ENCODE results near the gene ATP8A2.
"Not testable (repeated sequence)": the region's sequence is repeated elsewhere in the genome, so short reads cannot be mapped to it uniquely, and the experiment has no call there.

ATP8A2 gene

DNA sequence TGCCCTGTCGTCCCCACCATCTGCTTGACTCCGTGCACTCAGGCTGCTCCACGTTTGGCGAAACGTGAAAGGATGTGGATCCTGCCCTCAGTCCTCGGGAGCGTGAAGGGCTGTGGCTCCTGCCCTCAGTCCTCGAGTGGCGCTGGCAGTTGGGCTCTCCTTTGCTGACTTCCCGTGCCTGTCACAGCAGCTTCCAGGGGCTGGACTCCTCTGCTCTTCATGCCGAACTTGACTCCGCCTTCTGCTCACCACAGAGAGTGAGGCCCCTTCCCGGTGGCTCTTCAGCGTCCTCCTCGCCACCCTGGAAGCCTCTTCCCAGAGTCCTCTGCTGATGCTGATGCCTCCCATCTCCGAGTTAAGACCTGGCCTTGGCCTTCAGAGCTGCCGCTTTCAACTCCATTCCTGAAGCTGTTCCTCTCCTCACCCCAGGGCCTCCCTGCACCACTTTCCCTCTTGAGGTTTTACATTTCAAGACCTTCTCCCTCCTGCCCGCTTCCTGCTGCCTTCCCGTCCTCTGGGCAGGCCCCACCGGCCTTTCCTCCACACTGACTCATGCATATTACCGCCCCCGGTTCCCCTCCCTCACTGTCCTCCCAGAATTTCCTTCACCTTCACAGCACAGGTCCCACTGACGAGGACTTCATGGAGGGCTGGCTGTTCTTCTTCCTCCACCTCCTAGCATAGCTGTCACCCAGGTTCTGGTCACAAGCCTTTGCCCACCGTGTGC is 568.4 kb downstream of the ATP8A2 start:
- DNase-seq, result no peak

DNA sequence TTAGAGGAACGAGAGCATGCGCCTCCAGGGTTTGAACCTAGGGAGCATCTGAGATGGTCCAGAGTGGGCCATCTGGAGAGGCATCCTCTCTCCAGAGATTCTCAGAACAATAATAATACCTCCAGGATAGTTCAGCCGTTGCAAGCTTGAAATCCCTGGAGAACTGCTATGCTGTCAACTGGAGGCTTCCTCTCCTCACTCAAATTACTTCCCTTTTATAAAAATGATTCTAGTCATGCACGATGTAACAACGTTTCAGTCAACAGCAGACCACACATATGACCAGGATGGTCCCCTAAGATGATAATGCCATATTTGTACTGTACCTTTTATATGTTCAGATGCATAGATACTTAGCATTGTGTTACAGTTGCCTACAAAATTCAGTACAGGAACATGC is 571.3 kb downstream of the ATP8A2 start:
- DNase-seq, result no peak

DNA sequence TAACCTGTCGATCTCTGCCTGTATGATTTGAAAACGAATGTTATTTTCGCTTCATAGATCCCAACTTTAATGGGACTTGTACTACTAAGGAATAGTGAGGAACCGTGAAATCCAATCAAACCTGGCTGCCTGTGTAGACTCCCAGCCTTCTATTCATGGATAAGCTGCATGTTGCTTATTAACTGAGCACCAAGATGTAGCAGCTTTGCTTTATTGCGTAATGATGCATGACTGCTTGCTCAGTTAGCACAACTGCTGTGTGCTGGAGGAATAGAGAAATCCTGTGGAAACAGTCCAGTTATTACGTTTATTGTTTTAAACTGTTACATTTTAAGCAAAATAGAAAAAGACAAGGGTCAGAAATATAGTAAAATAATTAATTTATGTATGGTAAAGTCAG is 571.9 kb downstream of the ATP8A2 start:
- DNase-seq, result no peak

GRCh38 chr13:25945596-25945995 is 573.8 kb downstream of the ATP8A2 start:
- DNase-seq, result no peak

DNA sequence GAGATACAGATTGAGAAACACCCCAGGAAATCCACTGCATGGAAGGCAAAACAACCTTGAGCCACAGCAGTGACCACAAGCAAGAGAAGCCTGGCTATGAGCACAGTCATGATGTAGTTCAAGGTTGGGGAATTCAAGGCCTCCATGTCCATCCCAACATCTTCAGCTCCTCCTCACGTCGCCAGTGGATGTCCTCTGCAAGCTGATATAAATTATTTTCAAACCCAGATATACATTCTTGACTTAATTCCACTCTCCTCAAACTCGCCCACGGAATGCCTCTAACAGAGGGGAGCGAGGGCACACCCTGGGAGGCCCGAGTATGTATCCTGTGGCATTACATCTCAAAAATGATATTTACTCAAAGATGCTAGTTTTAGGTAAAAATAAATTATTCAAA is 574.5 kb downstream of the ATP8A2 start:
- DNase-seq, result no peak

DNA sequence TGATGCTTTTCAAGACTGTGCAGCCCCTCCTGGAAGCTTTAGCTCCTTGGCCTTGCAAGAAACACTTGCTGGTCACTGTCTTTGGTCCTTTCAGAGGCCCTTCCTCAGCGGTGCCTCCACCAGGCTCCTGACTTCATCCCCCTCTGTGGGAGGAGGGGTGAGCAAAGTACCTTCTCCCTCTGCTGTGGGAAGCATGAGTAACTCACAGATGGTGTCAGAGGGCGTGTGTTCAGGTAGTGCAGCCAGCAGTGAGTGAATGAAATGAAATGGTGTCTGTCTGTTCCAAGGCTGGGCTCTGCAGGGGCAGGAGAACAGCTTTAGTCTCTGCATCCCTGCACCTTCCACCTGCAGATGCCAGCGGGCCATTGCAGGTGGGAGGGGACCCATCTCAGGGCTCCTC is 577.1 kb downstream of the ATP8A2 start:
- DNase-seq, result no peak

- DNase-seq, result no peak
Measured at GRCh38 chr13:25951831-25952230, 580.1 kb downstream of the ATP8A2 start.

DNA sequence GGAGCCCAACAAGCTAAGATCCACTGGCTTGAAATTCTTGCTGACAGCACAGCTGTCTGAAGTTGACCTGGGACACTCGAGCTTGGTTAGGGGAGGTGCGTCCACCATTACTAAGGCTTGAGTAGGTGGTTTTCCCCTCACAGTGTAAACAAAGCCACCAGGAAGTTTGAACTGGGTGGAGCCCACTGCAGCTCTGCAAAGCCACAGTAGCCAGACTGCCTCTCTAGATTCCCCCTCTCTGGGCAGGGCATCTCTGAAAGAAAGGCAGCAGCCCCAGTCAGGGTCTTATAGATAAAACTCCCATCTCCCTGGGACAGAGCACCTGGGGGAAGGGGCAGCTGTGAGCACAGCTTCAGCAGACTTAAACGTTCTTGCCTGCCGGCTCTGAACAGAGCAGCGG is 582.3 kb downstream of the ATP8A2 start:
- not testable (repeated sequence) for DNase-seq

- not testable (repeated sequence) for DNase-seq
Measured at GRCh38 chr13:25954943-25955342, 583.2 kb downstream of the ATP8A2 start.

DNA sequence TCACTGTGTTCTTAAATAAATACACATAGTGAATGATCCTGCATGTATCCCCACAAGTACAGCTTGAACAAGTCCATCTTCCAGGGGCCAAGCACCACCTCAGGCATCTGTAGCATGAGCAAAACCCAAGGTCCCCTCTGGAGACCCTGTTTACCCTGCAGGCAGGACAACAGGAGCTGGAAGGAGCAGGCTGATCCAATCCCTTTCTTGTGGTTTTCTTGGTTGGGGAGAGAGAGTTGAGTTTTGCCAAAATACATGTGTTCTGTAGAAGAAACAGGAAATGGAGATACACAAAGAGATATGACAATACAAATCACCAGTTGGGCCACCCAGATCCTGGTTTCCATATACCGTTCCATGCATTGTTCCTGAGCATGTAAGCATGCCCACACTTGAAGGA is 587.2 kb downstream of the ATP8A2 start:
- no peak for DNase-seq

DNA sequence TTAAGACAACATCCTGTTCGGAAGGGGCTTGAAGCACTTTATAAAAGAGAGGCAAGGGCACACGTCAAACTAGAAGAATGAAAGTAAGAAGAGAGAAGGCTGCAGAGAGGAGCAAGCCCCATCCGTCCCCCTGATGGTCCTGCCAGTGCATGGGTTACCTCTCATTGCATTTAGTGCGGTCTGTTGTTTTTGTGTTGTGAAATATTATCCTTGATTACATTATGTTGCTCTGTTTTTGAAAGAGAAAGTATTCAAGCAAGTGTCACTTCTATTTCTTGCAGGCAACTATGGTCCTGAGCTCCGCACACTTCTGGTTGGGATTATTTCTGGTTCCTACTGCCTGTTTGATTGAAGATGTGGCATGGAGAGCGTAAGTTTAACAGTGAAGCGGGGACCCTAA is 589.5 kb downstream of the ATP8A2 start:
- DNase-seq, result no peak

GRCh38 chr13:25963674-25964073 is 591.9 kb downstream of the ATP8A2 start:
- DNase-seq, result no peak

DNA sequence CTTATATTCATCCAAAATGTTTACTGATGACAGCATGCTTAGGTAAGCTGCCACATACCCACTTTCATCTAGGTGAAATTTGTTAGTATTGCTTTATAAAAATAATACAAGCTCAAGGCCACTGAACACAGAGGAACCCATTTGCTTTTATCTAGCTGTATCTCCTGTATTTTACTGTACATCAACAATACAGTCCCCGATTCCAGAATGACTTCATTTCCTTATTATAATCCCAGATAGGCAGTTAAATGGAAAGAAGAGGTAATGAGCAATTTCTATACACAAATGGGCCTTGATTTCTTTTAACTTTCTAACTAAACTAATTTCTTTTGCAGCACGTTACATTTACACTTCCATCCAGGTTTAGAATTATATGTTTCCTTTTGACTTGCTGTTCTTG is 593.8 kb downstream of the ATP8A2 start:
- DNase-seq, result no peak

- DNase-seq, result no peak
Measured at GRCh38 chr13:25966086-25966485, 594.3 kb downstream of the ATP8A2 start.

- DNase-seq, result no peak
Measured at GRCh38 chr13:25967144-25967543, 595.4 kb downstream of the ATP8A2 start.

- DNase-seq, result no peak
Measured at GRCh38 chr13:25971047-25971446, 599.3 kb downstream of the ATP8A2 start.

- peak; percentile 24 for DNase-seq
Measured at GRCh38 chr13:25971459-25972145, 599.8 kb downstream of the ATP8A2 start.

DNA sequence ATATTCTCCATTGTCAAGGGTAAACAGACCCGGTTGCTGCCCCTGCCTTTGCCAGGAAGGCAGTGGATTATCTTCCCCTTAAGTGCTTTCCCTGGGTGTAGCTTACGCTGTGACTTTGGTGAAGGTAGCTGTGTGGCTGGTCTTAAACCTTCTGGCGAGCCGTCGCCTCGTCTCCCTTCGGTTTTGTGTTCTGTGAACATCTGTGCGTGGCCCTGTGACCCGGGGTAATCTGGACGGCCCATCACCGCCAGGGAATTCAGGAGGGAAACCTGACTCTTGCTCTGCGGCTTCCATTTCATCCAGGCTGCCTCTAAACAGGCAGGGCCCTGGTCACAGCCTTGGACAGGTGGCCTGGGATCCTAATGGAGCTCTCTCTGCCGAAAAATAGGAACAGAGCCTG is 601.3 kb downstream of the ATP8A2 start:
- no peak for DNase-seq

- no peak for DNase-seq
Measured at GRCh38 chr13:25973576-25973975, 601.8 kb downstream of the ATP8A2 start.

- no peak for DNase-seq
Measured at GRCh38 chr13:25977216-25977615, 605.4 kb downstream of the ATP8A2 start.

DNA sequence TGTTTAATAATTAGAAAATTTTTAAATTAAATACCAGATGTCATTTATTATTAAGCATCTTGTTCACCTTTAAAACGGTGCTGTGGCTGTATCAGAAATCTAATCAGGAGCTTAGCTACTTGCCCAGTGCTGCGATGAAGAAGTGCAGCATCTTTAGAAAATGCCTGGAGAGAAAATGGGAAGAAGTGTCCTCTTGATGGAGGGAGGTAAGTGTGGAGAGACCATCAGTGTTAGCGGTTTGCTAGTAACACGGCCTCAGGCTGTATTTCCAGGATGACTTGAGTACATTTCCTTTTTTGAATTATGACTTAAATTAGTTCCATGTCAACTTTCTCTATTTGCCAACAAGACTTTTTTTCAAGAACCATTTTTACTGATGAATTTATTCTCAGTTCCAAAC is 605.9 kb downstream of the ATP8A2 start:
- no peak for DNase-seq

GRCh38 chr13:25978961-25979360 is 607.2 kb downstream of the ATP8A2 start:
- DNase-seq, result no peak

GRCh38 chr13:25979371-25979770 is 607.6 kb downstream of the ATP8A2 start:
- no peak for DNase-seq

DNA sequence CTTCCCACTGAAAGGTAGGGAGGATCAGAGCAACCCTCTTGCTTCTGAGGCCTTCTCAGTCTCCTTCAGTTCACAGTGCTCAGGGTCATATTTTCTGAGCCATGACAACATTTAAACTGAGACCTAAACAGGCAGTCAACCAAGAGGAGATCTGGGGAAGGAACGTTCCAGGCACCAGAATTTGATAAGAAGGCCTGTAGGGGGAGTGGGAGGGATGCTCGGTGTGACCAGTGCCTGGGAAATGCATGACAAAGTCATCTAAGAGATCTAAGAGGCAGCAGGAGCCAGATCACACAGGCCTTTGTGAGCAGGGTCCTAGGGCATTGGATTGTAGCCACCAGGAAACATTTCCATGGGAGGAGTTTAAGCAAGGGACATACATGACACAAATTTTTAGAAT is 608.5 kb downstream of the ATP8A2 start:
- no peak for DNase-seq

GRCh38 chr13:25981060-25981459 is 609.3 kb downstream of the ATP8A2 start:
- no peak for DNase-seq
